HG03025 (cell line): ENCODE measurements around the gene SIRPG.
"Not testable (repeated sequence)": the region's sequence is repeated elsewhere in the genome, so short reads cannot be mapped to it uniquely, and the experiment has no call there.

Source experiments
- ATAC-seq: cut with Tn5 transposase; IDR thresholded peaks from one replicate; pipeline ENCODE4 v1.9.1; 2021; ENCODE audit warnings: mild to moderate bottlenecking, moderate library complexity; ENCODE audit not compliant: unreplicated experiment, low FRiP score

SIRPG gene

DNA sequence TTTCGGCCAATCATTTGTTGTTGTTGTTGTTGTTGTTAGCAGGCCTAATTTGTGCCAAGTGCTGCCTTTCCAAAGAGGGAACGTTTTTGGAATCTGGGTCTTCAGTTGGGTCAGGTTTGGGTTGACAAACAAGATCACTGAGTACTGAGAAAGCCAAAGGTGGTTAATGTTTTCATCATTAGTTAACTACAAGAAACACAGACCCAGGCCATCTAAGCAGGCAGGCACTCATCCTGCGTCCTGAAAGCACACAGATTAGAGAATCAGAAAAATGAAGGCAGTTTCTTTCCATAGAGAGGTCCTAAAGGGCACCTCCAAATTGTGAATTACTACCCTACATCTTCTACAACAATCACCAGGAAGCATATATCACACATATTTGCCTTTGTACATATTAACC is 15.1 kb upstream of the SIRPG start:
- ATAC-seq = no peak

GRCh38 chr20:1671891-1672669 is 14.5 kb upstream of the SIRPG start:
- ATAC-seq = no peak

GRCh38 chr20:1669304-1669703 is 11.7 kb upstream of the SIRPG start:
- ATAC-seq = no peak

GRCh38 chr20:1667502-1668085 is 10.0 kb upstream of the SIRPG start:
- ATAC-seq = no peak

GRCh38 chr20:1666802-1667201 is 9.2 kb upstream of the SIRPG start:
- ATAC-seq = no peak

- ATAC-seq = no peak
These were observed 7.8 kb upstream of the SIRPG start for GRCh38 chr20:1665345-1665744.

DNA sequence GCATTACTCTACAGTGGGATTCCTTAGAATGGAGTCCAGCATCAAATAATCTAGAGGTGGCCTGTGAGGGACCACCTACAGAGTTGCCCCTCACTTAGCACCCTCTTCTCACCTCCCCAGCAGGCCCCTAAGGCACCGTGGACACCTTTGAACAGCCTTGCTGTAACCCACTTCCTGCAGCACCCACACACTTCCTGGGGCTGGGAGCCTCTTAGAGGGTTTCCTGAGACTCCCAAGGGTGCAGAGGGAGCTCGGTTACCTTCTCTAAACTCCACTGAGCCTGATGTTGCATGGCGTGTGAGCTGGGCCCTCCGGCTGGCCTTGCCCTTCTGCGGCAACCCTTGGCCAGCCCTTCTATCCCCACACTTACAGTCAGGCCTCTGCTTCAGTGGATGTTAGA is 7.3 kb upstream of the SIRPG start:
- ATAC-seq = no peak

DNA sequence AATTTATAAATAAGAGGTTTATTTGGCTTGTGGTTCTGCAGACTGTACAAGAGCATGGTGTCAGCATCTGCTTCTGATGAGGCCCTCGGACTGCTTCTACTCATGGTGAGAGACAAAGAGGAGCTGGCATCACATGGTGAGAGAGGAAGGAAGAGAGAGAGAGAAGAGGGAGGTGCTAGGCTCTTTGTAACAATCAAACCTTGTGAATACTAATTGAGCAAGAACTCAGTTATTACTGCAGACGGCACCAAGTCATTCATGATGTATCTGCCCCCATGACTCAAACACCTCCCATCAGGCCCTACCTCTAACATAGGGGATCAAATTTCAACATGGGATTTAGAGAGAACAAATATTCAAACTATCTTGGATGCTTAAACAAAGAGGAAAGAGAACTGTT is 6.3 kb upstream of the SIRPG start:
- ATAC-seq = no peak

GRCh38 chr20:1661542-1662299 is 4.1 kb upstream of the SIRPG start:
- ATAC-seq = no peak

- ATAC-seq = no peak
These were observed 2.7 kb upstream of the SIRPG start for GRCh38 chr20:1660246-1660645.

GRCh38 chr20:1656844-1657243 is 735 bp downstream of the SIRPG start:
- ATAC-seq = no peak

- no peak for ATAC-seq
These were observed 2.6 kb downstream of the SIRPG start for GRCh38 chr20:1654996-1655395.

- no peak for ATAC-seq
These were observed 4.6 kb downstream of the SIRPG start for GRCh38 chr20:1652960-1653359.

DNA sequence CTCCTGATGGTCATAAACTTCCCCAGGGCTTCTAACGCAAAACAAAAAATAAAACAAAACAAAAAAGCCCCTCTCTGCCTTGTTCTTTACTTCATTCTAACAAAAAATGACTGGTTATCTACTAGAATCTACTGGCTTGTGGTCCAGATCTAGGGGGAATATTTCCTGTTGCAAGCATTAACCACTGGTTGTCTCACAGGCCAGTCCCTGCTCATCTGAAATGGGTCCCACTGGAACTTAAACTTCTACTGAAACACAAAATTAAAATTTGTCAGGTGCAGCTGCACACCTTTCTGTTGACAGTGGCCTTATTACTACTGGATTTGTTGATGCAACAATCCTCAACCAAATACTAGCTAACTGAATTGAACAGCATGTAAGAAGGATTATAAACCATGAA is 5.5 kb downstream of the SIRPG start:
- ATAC-seq = no peak

GRCh38 chr20:1651268-1652058 is 6.1 kb downstream of the SIRPG start:
- ATAC-seq = no peak

- ATAC-seq = no peak
These were observed 9.5 kb downstream of the SIRPG start for GRCh38 chr20:1648101-1648500.

- ATAC-seq = no peak
These were observed 10.6 kb downstream of the SIRPG start for GRCh38 chr20:1646975-1647431.

DNA sequence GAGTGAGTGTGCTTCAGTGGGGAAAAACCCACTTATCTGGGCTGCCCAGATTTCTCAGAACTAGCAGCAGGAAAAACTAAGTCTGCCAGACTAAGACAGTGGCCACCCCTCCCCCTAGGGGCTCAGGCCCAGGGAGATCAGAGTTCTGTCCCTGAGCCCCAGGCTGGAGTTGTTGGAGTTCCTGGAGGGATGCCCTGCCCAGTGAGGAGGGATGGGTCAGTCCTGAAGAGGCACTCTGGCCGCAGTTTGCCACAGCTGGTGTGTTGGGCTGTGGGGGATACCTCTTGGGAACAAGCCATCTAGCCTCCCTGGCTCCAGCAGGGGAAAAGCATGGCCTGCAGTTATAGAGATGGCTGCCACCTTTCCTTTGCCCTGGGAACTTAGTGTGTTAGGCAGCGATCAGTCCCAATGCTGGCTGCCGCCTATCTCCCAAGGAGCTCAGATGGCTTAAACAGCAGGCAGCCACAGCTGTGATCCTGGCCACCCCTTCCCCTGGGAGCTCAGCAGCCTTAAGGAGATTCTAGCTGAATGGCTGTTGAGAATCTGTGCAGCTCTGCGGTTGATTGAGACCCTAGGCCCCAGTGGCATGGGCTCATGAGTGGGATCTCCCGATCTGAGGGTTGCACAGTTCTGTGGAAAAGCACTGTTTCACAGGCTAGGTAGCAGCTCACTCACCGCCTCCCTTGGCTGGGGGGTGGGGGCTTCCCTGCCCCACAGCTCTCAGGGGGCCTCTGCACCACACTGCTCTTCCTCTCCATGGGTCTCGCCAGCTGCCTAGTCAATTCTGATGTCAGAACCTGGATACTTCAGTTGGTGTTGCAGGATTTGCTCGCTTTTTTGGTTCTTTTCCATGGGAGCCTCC is 13.2 kb downstream of the SIRPG start:
- ATAC-seq = no peak

GRCh38 chr20:1638643-1639042 is 18.9 kb downstream of the SIRPG start:
- not testable (repeated sequence) for ATAC-seq

- ATAC-seq = no peak
These were observed 19.8 kb downstream of the SIRPG start for GRCh38 chr20:1637755-1638154.
